HEK293 (cell line): ENCODE results near the gene CENPX.
A peak's percentile ranks its signal among the peaks of the same experiment; 100 is the strongest.

Experiments used
- CTCF ChIA-PET: fragments of 350-600 bp; formaldehyde crosslinking; extraction: SDS; loops from one replicate; lab custom pipeline; 2021; ENCODE audit warnings: antibody characterized with exemption; lab: Yijun Ruan, JAX
- POLR2A ChIA-PET: fragments of 300-600 bp; formaldehyde crosslinking; extraction: SDS; loops from one replicate; lab custom pipeline; 2020; ENCODE audit warnings: antibody characterized with exemption, inconsistent platforms; lab: Yijun Ruan, JAX
- H3K27ac ChIP-seq: fragments of 200-500 bp; sonication (Bioruptor generic); 2 replicates; pipeline ENCODE4 v1.5.1; 2014; ENCODE audit warnings: low read depth, low read length, control low read depth, inconsistent platforms; ENCODE audit errors: extremely low read depth
- H3K36me3 ChIP-seq, 2 experiments: fragments of 200-500 bp in 1 of 2; sonication (Bioruptor generic) in 1 of 2; 1 replicate in 1 of 2; 2 replicates in 1 of 2; pipeline ENCODE4 v1.5.1; 2014 to 2017; ENCODE audit warnings: inconsistent platforms in 2 of 2, low read length in 2 of 2; ENCODE audit not compliant: control insufficient read depth in 2 of 2, insufficient read depth in 1 of 2
- H3K4me1 ChIP-seq: fragments of 200-500 bp; sonication (Bioruptor generic); 2 replicates; pipeline ENCODE4 v1.5.1; 2014; ENCODE audit warnings: mild to moderate bottlenecking, low read length, inconsistent platforms; ENCODE audit not compliant: control insufficient read depth, insufficient read depth
- H3K4me3 ChIP-seq: 2 replicates; pipeline ENCODE4 v1.5.1; 2011; ENCODE audit warnings: low read depth, mild to moderate bottlenecking, control low read depth, low read length, moderate library complexity
- H3K9me3 ChIP-seq: fragments of 200-500 bp; sonication (Bioruptor generic); 2 replicates; pipeline ENCODE4 v1.5.1; 2014; ENCODE audit warnings: low read depth, low read length, inconsistent platforms; ENCODE audit not compliant: control insufficient read depth, insufficient read depth
- BCL11B ChIP-seq: fragments of 450-650 bp; formaldehyde crosslinking; IDR thresholded peaks from 2 replicates; pipeline ENCODE4 v1.5.1; 2016; ENCODE audit warnings: low read depth, missing biosample characterization, missing genetic modification characterization
- KLF16 ChIP-seq: fragments of 450-650 bp; formaldehyde crosslinking; IDR thresholded peaks from 2 replicates; pipeline ENCODE4 v1.5.1; 2017; ENCODE audit warnings: missing biosample characterization, missing genetic modification characterization
- SP3 ChIP-seq: fragments of 450-650 bp; formaldehyde crosslinking; IDR thresholded peaks from 2 replicates; pipeline ENCODE4 v1.5.1; 2016; ENCODE audit warnings: missing biosample characterization, missing genetic modification characterization
- SP7 ChIP-seq: fragments of 450-650 bp; formaldehyde crosslinking; IDR thresholded peaks from 2 replicates; pipeline ENCODE4 v1.5.1; 2016; ENCODE audit warnings: missing biosample characterization, missing genetic modification characterization
- ZBTB17 ChIP-seq: fragments of 450-650 bp; formaldehyde crosslinking; IDR thresholded peaks from 2 replicates; pipeline ENCODE4 v1.5.1; 2016; ENCODE audit warnings: missing biosample characterization, missing genetic modification characterization
- ZFP37 ChIP-seq: fragments of 450-650 bp; formaldehyde crosslinking; IDR thresholded peaks from 2 replicates; pipeline ENCODE4 v1.5.1; 2016; ENCODE audit warnings: missing biosample characterization, missing genetic modification characterization
- ZNF114 ChIP-seq: fragments of 450-650 bp; formaldehyde crosslinking; IDR thresholded peaks from 2 replicates; pipeline ENCODE4 v1.5.0; 2017; ENCODE audit warnings: missing biosample characterization, missing genetic modification characterization
- ZNF24 ChIP-seq: fragments of 450-650 bp; formaldehyde crosslinking; IDR thresholded peaks from 2 replicates; pipeline ENCODE4 v1.5.1; 2016; ENCODE audit warnings: missing biosample characterization, missing genetic modification characterization
- ZNF302 ChIP-seq: fragments of 450-650 bp; formaldehyde crosslinking; IDR thresholded peaks from 2 replicates; pipeline ENCODE4 v1.5.1; 2016; ENCODE audit warnings: missing biosample characterization, missing genetic modification characterization, low read depth
- ZNF354C ChIP-seq: fragments of 450-650 bp; formaldehyde crosslinking; IDR thresholded peaks from 2 replicates; pipeline ENCODE4 v1.5.1; 2016; ENCODE audit warnings: missing biosample characterization, missing genetic modification characterization, low read depth, borderline replicate concordance
- ZNF366 ChIP-seq: fragments of 450-650 bp; formaldehyde crosslinking; conservative IDR thresholded peaks from 2 replicates; pipeline ENCODE4 v1.5.1; 2016; ENCODE audit warnings: missing biosample characterization, missing genetic modification characterization
- ZNF558 ChIP-seq: fragments of 450-650 bp; formaldehyde crosslinking; IDR thresholded peaks from 2 replicates; pipeline ENCODE4 v1.5.1; 2016; ENCODE audit warnings: missing biosample characterization, missing genetic modification characterization
- ZNF626 ChIP-seq: fragments of 450-650 bp; sonication (Bioruptor Pico); formaldehyde crosslinking; IDR thresholded peaks from 2 replicates; pipeline ENCODE4 v1.5.1; 2018; ENCODE audit warnings: missing biosample characterization, missing genetic modification characterization, inconsistent platforms
- ZNF654 ChIP-seq: fragments of 450-650 bp; formaldehyde crosslinking; IDR thresholded peaks from 2 replicates; pipeline ENCODE4 v1.5.1; 2016; ENCODE audit warnings: low read depth, missing biosample characterization, missing genetic modification characterization
- ZNF670 ChIP-seq: fragments of 450-650 bp; formaldehyde crosslinking; IDR thresholded peaks from 2 replicates; pipeline ENCODE4 v1.5.1; 2016; ENCODE audit warnings: missing biosample characterization, missing genetic modification characterization, low read depth
- ZNF747 ChIP-seq: fragments of 450-650 bp; formaldehyde crosslinking; IDR thresholded peaks from 2 replicates; pipeline ENCODE4 v1.5.1; 2016; ENCODE audit warnings: missing biosample characterization, missing genetic modification characterization
- ZNF76 ChIP-seq: fragments of 450-650 bp; formaldehyde crosslinking; IDR thresholded peaks from 2 replicates; pipeline ENCODE4; 2016; ENCODE audit warnings: low read depth, missing biosample characterization, missing genetic modification characterization, borderline replicate concordance
- ZSCAN30 ChIP-seq: fragments of 450-650 bp; IDR thresholded peaks from 2 replicates; pipeline ENCODE4 v1.5.1; 2018; ENCODE audit warnings: missing biosample characterization, mild to moderate bottlenecking, missing genetic modification characterization, moderate library complexity
- TF ChIP-seq, protein P1 (sequence below): fragments of 450-650 bp; formaldehyde crosslinking; IDR thresholded peaks from 2 replicates; pipeline ENCODE4 v1.5.1; 2016; ENCODE audit warnings: missing biosample characterization, missing genetic modification characterization
- TF ChIP-seq, protein P2 (sequence below): fragments of 450-650 bp; formaldehyde crosslinking; IDR thresholded peaks from 2 replicates; pipeline ENCODE4 v1.5.1; 2016; ENCODE audit warnings: missing biosample characterization, missing genetic modification characterization
- TF ChIP-seq, protein P3 (sequence below): fragments of 450-650 bp; formaldehyde crosslinking; IDR thresholded peaks from 2 replicates; pipeline ENCODE4 v1.5.1; 2017; ENCODE audit warnings: missing biosample characterization, mild to moderate bottlenecking, missing genetic modification characterization, moderate library complexity
- TF ChIP-seq, protein P4 (sequence below): fragments of 450-650 bp; formaldehyde crosslinking; IDR thresholded peaks from 2 replicates; pipeline ENCODE4 v1.5.1; 2016; ENCODE audit warnings: missing biosample characterization, missing genetic modification characterization
- TF ChIP-seq, protein P5 (sequence below): fragments of 450-650 bp; formaldehyde crosslinking; conservative IDR thresholded peaks from 2 replicates; pipeline ENCODE4 v1.5.1; 2016; ENCODE audit warnings: low read depth, missing biosample characterization, missing genetic modification characterization

CENPX gene

DNA sequence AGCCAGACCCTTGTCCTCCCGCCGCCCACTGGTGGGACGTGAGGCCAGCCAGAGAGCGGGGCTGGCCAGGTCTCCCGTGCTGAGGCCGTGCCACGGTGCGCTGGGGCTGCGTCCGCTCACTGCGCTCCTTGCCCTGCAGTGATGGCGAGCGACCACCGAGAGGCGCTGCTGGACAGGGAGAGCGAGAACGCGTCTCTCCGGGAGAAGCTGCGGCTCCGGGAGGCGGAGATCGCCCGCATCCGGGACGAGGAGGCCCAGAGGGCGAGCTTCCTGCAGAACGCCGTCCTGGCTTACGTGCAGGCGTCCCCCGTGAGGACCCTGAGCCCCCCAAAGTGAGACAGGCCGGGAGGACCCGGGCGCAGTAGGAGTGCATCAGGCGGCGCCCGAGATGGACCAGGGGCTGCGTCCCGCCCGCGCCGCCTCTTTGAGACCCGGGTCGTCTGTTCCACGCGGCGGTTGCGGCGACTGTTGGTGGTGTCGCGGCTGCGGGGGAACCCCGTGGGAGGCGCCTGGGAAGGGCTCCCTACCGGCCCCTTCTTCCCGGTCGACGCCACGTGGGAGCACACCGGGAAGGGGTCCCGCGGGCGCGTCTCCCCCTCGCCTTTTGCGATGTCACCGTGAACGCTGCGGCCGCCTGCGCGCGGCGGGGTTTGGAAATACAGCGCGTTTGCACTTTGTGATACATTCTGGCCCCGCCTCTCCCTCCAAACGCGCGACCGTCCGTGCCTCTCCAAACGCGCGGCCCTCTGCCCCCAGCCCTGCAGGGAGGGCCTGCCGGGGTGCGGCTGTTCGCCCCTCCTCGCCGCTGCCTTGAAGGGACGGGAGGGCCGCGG is 8.0 kb upstream of the CENPX start:
- Histone ChIP-seq H3K4me3 (peak overlapping the region; percentile 38), H3K36me3 (peaks cover 0 to 68% of the 10 kb centered on the region in 2 experiments; a peak in 2 of 3 replicates), H3K27ac (peak overlapping the region; percentile 93), H3K9me3 (no peaks in the 10 kb centered on the region), H3K4me1 (peaks cover 2% of the 10 kb centered on the region; the same call in 1 of the 2 replicates)
- ChIA-PET CTCF (interaction anchor here (0.5 to 3.6 kb wide), 37 partner anchors 7 to 904 kb away, joined by 3 to 35 read pairs (median 3); partner anchors contain the start of genes CENPX, DCXR, LRRC45 and MAFG), POLR2A (interaction anchor here (0.8 to 6.0 kb wide), 17 partner anchors 9 to 318 kb away, joined by 3 to 56 read pairs (median 5); partner anchors contain the start of genes CENPX, GPS1, LRRC45 and RFNG)
- TF ChIP-seq ZNF670 (tag by site-specific recombination) = no peak
- TF ChIP-seq, protein P1, sequence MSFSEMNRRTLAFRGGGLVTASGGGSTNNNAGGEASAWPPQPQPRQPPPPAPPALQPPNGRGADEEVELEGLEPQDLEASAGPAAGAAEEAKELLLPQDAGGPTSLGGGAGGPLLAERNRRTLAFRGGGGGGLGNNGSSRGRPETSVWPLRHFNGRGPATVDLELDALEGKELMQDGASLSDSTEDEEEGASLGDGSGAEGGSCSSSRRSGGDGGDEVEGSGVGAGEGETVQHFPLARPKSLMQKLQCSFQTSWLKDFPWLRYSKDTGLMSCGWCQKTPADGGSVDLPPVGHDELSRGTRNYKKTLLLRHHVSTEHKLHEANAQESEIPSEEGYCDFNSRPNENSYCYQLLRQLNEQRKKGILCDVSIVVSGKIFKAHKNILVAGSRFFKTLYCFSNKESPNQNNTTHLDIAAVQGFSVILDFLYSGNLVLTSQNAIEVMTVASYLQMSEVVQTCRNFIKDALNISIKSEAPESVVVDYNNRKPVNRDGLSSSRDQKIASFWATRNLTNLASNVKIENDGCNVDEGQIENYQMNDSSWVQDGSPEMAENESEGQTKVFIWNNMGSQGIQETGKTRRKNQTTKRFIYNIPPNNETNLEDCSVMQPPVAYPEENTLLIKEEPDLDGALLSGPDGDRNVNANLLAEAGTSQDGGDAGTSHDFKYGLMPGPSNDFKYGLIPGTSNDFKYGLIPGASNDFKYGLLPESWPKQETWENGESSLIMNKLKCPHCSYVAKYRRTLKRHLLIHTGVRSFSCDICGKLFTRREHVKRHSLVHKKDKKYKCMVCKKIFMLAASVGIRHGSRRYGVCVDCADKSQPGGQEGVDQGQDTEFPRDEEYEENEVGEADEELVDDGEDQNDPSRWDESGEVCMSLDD (tag by site-specific recombination) = peak; percentile 76
- peak; percentile 45 for TF ChIP-seq KLF16
- TF ChIP-seq, protein P2, sequence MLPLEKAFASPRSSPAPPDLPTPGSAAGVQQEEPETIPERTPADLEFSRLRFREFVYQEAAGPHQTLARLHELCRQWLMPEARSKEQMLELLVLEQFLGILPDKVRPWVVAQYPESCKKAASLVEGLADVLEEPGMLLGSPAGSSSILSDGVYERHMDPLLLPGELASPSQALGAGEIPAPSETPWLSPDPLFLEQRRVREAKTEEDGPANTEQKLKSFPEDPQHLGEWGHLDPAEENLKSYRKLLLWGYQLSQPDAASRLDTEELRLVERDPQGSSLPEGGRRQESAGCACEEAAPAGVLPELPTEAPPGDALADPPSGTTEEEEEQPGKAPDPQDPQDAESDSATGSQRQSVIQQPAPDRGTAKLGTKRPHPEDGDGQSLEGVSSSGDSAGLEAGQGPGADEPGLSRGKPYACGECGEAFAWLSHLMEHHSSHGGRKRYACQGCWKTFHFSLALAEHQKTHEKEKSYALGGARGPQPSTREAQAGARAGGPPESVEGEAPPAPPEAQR (tag by site-specific recombination) = no peak
- TF ChIP-seq, protein P3, sequence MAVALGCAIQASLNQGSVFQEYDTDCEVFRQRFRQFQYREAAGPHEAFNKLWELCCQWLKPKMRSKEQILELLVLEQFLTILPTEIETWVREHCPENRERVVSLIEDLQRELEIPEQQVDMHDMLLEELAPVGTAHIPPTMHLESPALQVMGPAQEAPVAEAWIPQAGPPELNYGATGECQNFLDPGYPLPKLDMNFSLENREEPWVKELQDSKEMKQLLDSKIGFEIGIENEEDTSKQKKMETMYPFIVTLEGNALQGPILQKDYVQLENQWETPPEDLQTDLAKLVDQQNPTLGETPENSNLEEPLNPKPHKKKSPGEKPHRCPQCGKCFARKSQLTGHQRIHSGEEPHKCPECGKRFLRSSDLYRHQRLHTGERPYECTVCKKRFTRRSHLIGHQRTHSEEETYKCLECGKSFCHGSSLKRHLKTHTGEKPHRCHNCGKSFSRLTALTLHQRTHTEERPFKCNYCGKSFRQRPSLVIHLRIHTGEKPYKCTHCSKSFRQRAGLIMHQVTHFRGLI (tag by site-specific recombination) = peak; percentile 41; the same call in 1 of the 2 replicates
- peak; percentile 77 for TF ChIP-seq ZNF654 (tag by site-specific recombination)
- TF ChIP-seq, protein P4, sequence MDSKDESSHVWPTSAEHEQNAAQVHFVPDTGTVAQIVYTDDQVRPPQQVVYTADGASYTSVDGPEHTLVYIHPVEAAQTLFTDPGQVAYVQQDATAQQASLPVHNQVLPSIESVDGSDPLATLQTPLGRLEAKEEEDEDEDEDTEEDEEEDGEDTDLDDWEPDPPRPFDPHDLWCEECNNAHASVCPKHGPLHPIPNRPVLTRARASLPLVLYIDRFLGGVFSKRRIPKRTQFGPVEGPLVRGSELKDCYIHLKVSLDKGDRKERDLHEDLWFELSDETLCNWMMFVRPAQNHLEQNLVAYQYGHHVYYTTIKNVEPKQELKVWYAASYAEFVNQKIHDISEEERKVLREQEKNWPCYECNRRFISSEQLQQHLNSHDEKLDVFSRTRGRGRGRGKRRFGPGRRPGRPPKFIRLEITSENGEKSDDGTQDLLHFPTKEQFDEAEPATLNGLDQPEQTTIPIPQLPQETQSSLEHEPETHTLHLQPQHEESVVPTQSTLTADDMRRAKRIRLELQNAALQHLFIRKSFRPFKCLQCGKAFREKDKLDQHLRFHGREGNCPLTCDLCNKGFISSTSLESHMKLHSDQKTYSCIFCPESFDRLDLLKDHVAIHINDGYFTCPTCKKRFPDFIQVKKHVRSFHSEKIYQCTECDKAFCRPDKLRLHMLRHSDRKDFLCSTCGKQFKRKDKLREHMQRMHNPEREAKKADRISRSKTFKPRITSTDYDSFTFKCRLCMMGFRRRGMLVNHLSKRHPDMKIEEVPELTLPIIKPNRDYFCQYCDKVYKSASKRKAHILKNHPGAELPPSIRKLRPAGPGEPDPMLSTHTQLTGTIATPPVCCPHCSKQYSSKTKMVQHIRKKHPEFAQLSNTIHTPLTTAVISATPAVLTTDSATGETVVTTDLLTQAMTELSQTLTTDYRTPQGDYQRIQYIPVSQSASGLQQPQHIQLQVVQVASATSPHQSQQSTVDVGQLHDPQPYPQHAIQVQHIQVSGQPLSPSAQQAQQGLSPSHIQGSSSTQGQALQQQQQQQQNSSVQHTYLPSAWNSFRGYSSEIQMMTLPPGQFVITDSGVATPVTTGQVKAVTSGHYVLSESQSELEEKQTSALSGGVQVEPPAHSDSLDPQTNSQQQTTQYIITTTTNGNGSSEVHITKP (tag by site-specific recombination) = 0 out of 2 replicates have a peak, but pooled peaks have one; percentile 23
- TF ChIP-seq ZNF747 (tag by site-specific recombination) = no peak
- no peak for TF ChIP-seq ZNF114
- 0 out of 2 replicates have a peak, but pooled peaks have one; percentile 16 for TF ChIP-seq ZNF366 (tag by site-specific recombination)
- no peak for TF ChIP-seq ZNF626 (tag by site-specific recombination)
- TF ChIP-seq, protein P5, sequence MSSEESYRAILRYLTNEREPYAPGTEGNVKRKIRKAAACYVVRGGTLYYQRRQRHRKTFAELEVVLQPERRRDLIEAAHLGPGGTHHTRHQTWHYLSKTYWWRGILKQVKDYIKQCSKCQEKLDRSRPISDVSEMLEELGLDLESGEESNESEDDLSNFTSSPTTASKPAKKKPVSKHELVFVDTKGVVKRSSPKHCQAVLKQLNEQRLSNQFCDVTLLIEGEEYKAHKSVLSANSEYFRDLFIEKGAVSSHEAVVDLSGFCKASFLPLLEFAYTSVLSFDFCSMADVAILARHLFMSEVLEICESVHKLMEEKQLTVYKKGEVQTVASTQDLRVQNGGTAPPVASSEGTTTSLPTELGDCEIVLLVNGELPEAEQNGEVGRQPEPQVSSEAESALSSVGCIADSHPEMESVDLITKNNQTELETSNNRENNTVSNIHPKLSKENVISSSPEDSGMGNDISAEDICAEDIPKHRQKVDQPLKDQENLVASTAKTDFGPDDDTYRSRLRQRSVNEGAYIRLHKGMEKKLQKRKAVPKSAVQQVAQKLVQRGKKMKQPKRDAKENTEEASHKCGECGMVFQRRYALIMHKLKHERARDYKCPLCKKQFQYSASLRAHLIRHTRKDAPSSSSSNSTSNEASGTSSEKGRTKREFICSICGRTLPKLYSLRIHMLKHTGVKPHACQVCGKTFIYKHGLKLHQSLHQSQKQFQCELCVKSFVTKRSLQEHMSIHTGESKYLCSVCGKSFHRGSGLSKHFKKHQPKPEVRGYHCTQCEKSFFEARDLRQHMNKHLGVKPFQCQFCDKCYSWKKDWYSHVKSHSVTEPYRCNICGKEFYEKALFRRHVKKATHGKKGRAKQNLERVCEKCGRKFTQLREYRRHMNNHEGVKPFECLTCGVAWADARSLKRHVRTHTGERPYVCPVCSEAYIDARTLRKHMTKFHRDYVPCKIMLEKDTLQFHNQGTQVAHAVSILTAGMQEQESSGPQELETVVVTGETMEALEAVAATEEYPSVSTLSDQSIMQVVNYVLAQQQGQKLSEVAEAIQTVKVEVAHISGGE (tag by site-specific recombination) = peak; percentile 25; the same call in 1 of the 2 replicates
- no peak for TF ChIP-seq ZNF302 (tag by site-specific recombination)
- TF ChIP-seq ZNF76 (tag by site-specific recombination) = peak; percentile 44; the same call in 1 of the 2 replicates
- TF ChIP-seq SP7 = peak; percentile 45; the same call in 1 of the 2 replicates
- TF ChIP-seq ZFP37 (tag by site-specific recombination) = peak; percentile 88
- TF ChIP-seq ZNF24 (tag by site-specific recombination) = peak; percentile 30; the same call in 1 of the 2 replicates
- TF ChIP-seq ZBTB17 (tag by site-specific recombination) = peak; percentile 68; the same call in 1 of the 2 replicates
- TF ChIP-seq ZSCAN30 (tag by site-specific recombination) = 0 out of 2 replicates have a peak, but pooled peaks have one; percentile 72
- no peak for TF ChIP-seq ZNF354C (tag by site-specific recombination)
- no peak for TF ChIP-seq BCL11B (tag by site-specific recombination)
- TF ChIP-seq SP3 (tag by site-specific recombination) = peak; percentile 66
- TF ChIP-seq ZNF558 (tag by site-specific recombination) = no peak
